ENCODE measurements around the gene CA7.

Gene CA7

DNA sequence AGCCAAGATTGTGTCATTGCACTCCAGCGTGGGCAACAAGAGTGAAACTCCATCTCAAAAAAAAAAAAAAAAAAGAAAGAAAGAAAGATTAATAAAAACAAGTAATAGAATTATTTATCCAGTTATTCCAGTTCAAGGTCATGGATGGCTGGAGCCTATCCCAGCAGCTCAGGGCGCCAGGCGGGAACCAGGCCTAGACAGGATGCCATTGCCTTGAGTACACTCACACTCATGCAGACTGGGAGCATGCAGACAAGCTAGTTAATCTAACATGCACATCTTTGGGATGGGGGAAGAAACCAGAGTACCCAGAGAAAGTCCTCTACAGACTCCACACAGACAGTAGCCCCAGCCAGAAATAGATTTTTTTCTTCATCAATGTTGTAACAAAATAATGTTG lies 54.0 kb downstream of the CA7 start:
- Histone ChIP-seq H3K4me3 (replicated peaks; ENCODE audit: insufficient read depth, low read length) (no peak overlapping the region), H3K27ac (replicated peaks) (no peak overlapping the region), H3K27me3 (ENCODE audit: insufficient read depth, poor library complexity, severe bottlenecking) (no peaks in the 10 kb centered on the region)
- TF ChIP-seq SPI1 (IDR thresholded peaks at IDR 0.05; ENCODE audit: borderline replicate concordance, low read depth) (no peak), POLR2AphosphoS5 (IDR thresholded peaks at IDR 0.05; ENCODE audit: low read depth) (no peak), GABPA (IDR thresholded peaks at IDR 0.05; ENCODE audit: low read depth) (no peak)
- TF ChIP-seq, protein P1, sequence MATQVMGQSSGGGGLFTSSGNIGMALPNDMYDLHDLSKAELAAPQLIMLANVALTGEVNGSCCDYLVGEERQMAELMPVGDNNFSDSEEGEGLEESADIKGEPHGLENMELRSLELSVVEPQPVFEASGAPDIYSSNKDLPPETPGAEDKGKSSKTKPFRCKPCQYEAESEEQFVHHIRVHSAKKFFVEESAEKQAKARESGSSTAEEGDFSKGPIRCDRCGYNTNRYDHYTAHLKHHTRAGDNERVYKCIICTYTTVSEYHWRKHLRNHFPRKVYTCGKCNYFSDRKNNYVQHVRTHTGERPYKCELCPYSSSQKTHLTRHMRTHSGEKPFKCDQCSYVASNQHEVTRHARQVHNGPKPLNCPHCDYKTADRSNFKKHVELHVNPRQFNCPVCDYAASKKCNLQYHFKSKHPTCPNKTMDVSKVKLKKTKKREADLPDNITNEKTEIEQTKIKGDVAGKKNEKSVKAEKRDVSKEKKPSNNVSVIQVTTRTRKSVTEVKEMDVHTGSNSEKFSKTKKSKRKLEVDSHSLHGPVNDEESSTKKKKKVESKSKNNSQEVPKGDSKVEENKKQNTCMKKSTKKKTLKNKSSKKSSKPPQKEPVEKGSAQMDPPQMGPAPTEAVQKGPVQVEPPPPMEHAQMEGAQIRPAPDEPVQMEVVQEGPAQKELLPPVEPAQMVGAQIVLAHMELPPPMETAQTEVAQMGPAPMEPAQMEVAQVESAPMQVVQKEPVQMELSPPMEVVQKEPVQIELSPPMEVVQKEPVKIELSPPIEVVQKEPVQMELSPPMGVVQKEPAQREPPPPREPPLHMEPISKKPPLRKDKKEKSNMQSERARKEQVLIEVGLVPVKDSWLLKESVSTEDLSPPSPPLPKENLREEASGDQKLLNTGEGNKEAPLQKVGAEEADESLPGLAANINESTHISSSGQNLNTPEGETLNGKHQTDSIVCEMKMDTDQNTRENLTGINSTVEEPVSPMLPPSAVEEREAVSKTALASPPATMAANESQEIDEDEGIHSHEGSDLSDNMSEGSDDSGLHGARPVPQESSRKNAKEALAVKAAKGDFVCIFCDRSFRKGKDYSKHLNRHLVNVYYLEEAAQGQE (IDR thresholded peaks at IDR 0.05; ENCODE audit: insufficient replicate concordance, low read depth) = no peak
- TF ChIP-seq, protein P2, sequence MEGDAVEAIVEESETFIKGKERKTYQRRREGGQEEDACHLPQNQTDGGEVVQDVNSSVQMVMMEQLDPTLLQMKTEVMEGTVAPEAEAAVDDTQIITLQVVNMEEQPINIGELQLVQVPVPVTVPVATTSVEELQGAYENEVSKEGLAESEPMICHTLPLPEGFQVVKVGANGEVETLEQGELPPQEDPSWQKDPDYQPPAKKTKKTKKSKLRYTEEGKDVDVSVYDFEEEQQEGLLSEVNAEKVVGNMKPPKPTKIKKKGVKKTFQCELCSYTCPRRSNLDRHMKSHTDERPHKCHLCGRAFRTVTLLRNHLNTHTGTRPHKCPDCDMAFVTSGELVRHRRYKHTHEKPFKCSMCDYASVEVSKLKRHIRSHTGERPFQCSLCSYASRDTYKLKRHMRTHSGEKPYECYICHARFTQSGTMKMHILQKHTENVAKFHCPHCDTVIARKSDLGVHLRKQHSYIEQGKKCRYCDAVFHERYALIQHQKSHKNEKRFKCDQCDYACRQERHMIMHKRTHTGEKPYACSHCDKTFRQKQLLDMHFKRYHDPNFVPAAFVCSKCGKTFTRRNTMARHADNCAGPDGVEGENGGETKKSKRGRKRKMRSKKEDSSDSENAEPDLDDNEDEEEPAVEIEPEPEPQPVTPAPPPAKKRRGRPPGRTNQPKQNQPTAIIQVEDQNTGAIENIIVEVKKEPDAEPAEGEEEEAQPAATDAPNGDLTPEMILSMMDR (IDR thresholded peaks at IDR 0.05; ENCODE audit: insufficient read depth, low read length) = no peak
- DNase-seq (ENCODE audit: low read depth in 1 of 2, low spot score in 1 of 2) = no peak

DNA sequence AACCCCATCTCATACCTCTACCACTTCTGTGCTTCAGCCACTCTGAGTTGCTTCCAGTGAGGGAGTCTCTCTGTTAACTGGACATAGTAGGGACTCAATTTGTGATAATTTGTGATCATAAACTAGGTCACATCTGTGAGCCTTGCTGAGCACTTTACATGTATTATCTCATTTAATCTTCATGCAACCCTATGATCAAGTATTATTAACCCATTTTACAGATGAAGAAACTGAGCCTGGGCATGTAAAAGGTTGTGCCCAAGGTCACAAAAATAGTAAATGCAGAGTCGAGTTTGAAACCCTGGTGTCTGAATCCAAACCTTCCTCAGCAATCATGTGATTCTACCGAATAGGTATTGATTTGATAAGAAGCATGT lies 54.7 kb downstream of the CA7 start:
- DNase-seq (ENCODE audit: low read depth in 1 of 2, low spot score in 1 of 2) = no peak
- TF ChIP-seq, protein P1 (IDR thresholded peaks at IDR 0.05; ENCODE audit: insufficient replicate concordance, low read depth) = no peak
- TF ChIP-seq POLR2AphosphoS5 (IDR thresholded peaks at IDR 0.05; ENCODE audit: low read depth) (no peak), SPI1 (IDR thresholded peaks at IDR 0.05; ENCODE audit: borderline replicate concordance, low read depth) (no peak)
- Histone ChIP-seq H3K4me3 (replicated peaks; ENCODE audit: insufficient read depth, low read length) (no peak overlapping the region), H3K27ac (replicated peaks) (no peak overlapping the region), H3K27me3 (ENCODE audit: insufficient read depth, poor library complexity, severe bottlenecking) (no peaks in the 10 kb centered on the region)

DNA sequence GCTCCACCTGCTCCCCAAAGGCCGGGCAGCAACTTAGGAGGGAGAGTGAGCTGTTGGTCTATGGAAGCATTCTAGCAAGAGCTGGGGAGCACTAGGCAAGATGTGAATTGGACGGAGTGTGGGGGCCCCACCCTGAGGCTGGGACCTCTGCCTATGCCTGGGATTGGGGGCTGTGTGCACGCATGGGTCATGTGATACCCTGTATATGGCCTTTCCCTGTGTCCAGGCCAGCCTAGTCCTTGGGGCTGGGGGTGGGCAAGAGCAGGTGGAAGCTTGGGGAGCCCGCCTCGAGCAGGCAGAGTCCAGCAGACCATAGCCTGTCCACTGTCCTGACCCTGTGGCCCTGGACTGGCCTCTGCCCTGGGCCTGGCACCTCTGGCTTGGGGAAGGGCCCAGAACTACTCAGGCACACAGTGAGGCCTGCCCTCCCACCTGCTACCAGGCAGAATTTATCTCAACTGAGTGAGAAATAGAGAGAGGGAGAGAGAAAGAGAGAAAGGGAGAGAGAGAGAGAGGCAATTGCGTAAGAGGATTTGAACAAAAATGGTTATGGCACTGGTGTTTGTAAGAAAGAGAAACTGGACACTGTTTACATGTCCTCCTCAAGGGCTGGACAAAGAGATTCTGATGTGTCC lies 55.2 kb downstream of the CA7 start:
- no peaks in the 10 kb centered on the region for H3K27me3 ChIP-seq (ENCODE audit: insufficient read depth, poor library complexity, severe bottlenecking)
- no peak overlapping the region for H3K27ac ChIP-seq (replicated peaks)
- DNase-seq (ENCODE audit: low read depth in 1 of 2, low spot score in 1 of 2) = no peak
- no peak overlapping the region for H3K4me3 ChIP-seq (replicated peaks; ENCODE audit: insufficient read depth, low read length)
- TF ChIP-seq, protein P2 (IDR thresholded peaks at IDR 0.05; ENCODE audit: insufficient read depth, low read length) = no peak
- no peak for TF ChIP-seq POLR2AphosphoS5 (IDR thresholded peaks at IDR 0.05; ENCODE audit: low read depth)
- no peak for TF ChIP-seq SPI1 (IDR thresholded peaks at IDR 0.05; ENCODE audit: borderline replicate concordance, low read depth)
- TF ChIP-seq, protein P1 (IDR thresholded peaks at IDR 0.05; ENCODE audit: insufficient replicate concordance, low read depth) = no peak
